HepG2 (cell line): Measurements from ENCODE around the gene PLXND1. TPM values are rescaled to one million over a fixed set of nuclear protein-coding genes. Genes with fewer than 3 reads are reported as not detected.

Experiments
- ATAC-seq: fragments of 200-7000 bp; cut with Tn5 transposase; 3 replicates; pipeline ENCODE4 v1.9.1; 2020; ENCODE audit warnings: mild to moderate bottlenecking, moderate library complexity
- BruUV-seq: library from RNA; stranded (reverse); fragments of 400-500 nt; replicated peaks from 2 replicates; lab custom pipeline; 2021; lab: Mats Ljungman, UMichigan
- CTCF ChIA-PET: fragments of 300-600 bp; formaldehyde crosslinking; extraction: SDS; loops from one replicate; lab custom pipeline; 2021; ENCODE audit warnings: low total read pairs, inconsistent platforms, low intra/inter-chr PET ratio; lab: Yijun Ruan, JAX
- POLR2A ChIA-PET: fragments of 350-600 bp; sonication (Branson Sonifier 250); formaldehyde crosslinking; loops from one replicate; lab custom pipeline; 2020; ENCODE audit warnings: antibody characterized with exemption, inconsistent platforms; lab: Yijun Ruan, JAX
- DNase-seq: peaks from one replicate; pipeline ENCODE4 v3.0.0-alpha.2; 2015; ENCODE audit warnings: low spot score
- FAIRE-seq: peaks from 3 replicates; lab custom pipeline; 2011; peaks lifted over from hg19 to GRCh38; lab: Jason Lieb, UNC
- H2AFZ ChIP-seq: one replicate; pipeline ENCODE4 v1.6.1; 2011; ENCODE audit warnings: low read length, inconsistent platforms
- H3K27ac ChIP-seq: fragments of 300-600 bp; 3 replicates; pipeline ENCODE4 v1.8.0; 2011; ENCODE audit warnings: mixed run types, mild to moderate bottlenecking, mixed read lengths, low read length, inconsistent platforms; ENCODE audit not compliant: insufficient read depth; ENCODE audit errors: extremely low read length
- H3K27me3 ChIP-seq, 2 experiments: fragments of 200-600 bp in 1 of 2; 2 replicates in 1 of 2; 3 replicates in 1 of 2; pipeline versions ENCODE4 v1.6.0 to v1.8.0; 2011; ENCODE audit warnings: low read length in 2 of 2, mild to moderate bottlenecking in 2 of 2, moderate library complexity in 2 of 2, inconsistent platforms in 1 of 2; ENCODE audit not compliant: insufficient read depth in 2 of 2, control insufficient read depth in 1 of 2
- H3K36me3 ChIP-seq, 2 experiments: fragments of 200-600 bp in 1 of 2; replicated peaks in 1 of 2; 2 replicates in 1 of 2; 3 replicates in 1 of 2; pipeline versions ENCODE4 v1.5.1 to v1.8.0; 2011; ENCODE audit warnings: low read length in 2 of 2, inconsistent platforms in 1 of 2; ENCODE audit not compliant: insufficient read depth in 2 of 2, control insufficient read depth in 1 of 2
- H3K4me1 ChIP-seq: 2 replicates; pipeline ENCODE4 v1.5.1; 2012; ENCODE audit warnings: low read length, inconsistent platforms; ENCODE audit not compliant: insufficient read depth
- H3K4me2 ChIP-seq: 2 replicates; pipeline ENCODE4 v1.6.0; 2011; ENCODE audit warnings: low read depth, low read length, inconsistent platforms
- H3K4me3 ChIP-seq, 3 experiments: fragments of 200-600 bp in 1 of 3; sonication (generic), shearing (Covaris generic) in 1 of 3; replicated peaks in 1 of 3; 2 replicates each; pipeline ENCODE4 v1.5.1; 2011 to 2016; ENCODE audit warnings: low read length in 3 of 3, inconsistent platforms in 2 of 3, low read depth in 2 of 3, mild to moderate bottlenecking in 2 of 3, control low read depth in 1 of 3, mixed read lengths in 1 of 3; ENCODE audit not compliant: insufficient read depth in 1 of 3
- H3K79me2 ChIP-seq: one replicate; pipeline ENCODE4 v1.6.1; 2011; ENCODE audit warnings: low read length, inconsistent platforms; ENCODE audit not compliant: insufficient read depth
- H3K9ac ChIP-seq: 2 replicates; pipeline ENCODE4 v1.6.0; 2011; ENCODE audit warnings: mild to moderate bottlenecking, low read depth, low read length, inconsistent platforms; ENCODE audit not compliant: insufficient read depth
- H3K9me3 ChIP-seq: 2 replicates; pipeline ENCODE4 v1.5.1; 2012; ENCODE audit warnings: mild to moderate bottlenecking, low read length
- H4K20me1 ChIP-seq: 2 replicates; pipeline ENCODE4 v1.6.0; 2011; ENCODE audit warnings: inconsistent platforms, mild to moderate bottlenecking, low read length, moderate library complexity; ENCODE audit not compliant: insufficient read depth
- YY1 ChIP-seq: IDR thresholded peaks from 2 replicates; pipeline ENCODE4 v1.6.1; 2011; ENCODE audit warnings: low read length, low read depth, moderate library complexity, mild to moderate bottlenecking; ENCODE audit not compliant: insufficient read depth, insufficient replicate concordance
- ZC3H4 ChIP-seq: sonication (generic); formaldehyde crosslinking; IDR thresholded peaks from 2 replicates; pipeline ENCODE4 v1.4.0; 2020; ENCODE audit warnings: missing genetic modification reagents, borderline replicate concordance
- ZNF687 ChIP-seq: sonication (generic); formaldehyde crosslinking; IDR thresholded peaks from 2 replicates; pipeline ENCODE4 v1.5.1; 2020; ENCODE audit warnings: mild to moderate bottlenecking, missing genetic modification reagents, moderate library complexity
- WGBS: methylation state at CpG from one replicate; pipeline ENCODE4 v1.1.6; 2017; ENCODE audit warnings: low lambda C conversion rate; 5-methylcytosine and 5-hydroxymethylcytosine counted together
- in situ Hi-C: cut with HindIII; loops from 2 replicates; pipeline ENCODE4 v1.10.0; 2017; ENCODE audit warnings: low pct_unique_long_range_greater_than_20kb; ENCODE audit not compliant: extremely low pct_ligation_motif_present
- intact Hi-C: fragments of 100-400 bp; cut with micrococcal nuclease; formaldehyde crosslinking; loops from one replicate; pipeline ENCODE4 v1.10.0; 2022; ENCODE audit not compliant: unreplicated experiment
- polyA plus RNA-seq, 8 experiments: library from polyadenylated mRNA; depleted of rRNA in 3 of 8; stranded (reverse) in 7 of 8; unstranded in 1 of 8; fragments of >200 nt; fragmentation: Illumina TruSeq in 4 of 8; extraction: Trizol in 4 of 8; gene quantifications; 2 replicates each; pipeline versions ENCODE4 v1.2.1 to v1.2.3, GENCODE V29; 2011 to 2016; ENCODE audit warnings: low read depth in 4 of 8, missing spikeins in 1 of 8, mixed read lengths in 1 of 8; ENCODE audit not compliant: insufficient read depth in 1 of 8
- total RNA-seq, 5 experiments: library from RNA; depleted of rRNA; stranded (reverse); fragments of >200 nt; fragmentation: Illumina TruSeq; extraction: Trizol; gene quantifications; 2 replicates each; pipeline ENCODE4 v1.2.3, GENCODE V29; 2016; ENCODE audit warnings: low read depth in 1 of 5

The PLXND1 gene
- total and polyA plus RNA-seq, 2 of the 13 experiments (the other 11 are each of a cell fraction or from before 2014, with no cell fraction given), result 15.9 to 42.0 TPM

GRCh38 chr3:129548104-129548965 is 58.1 kb downstream of the PLXND1 start:
- no peaks in the 10 kb centered on the region for H4K20me1 ChIP-seq
- DNase-seq (peak; percentile 12), ATAC-seq (peak; percentile 4; the same call in 2 of the 3 replicates), FAIRE-seq (no peak)
- H3K27ac ChIP-seq, result no peak overlapping the region
- H3K9me3 ChIP-seq, result no peaks in the 10 kb centered on the region
- TF ChIP-seq ZNF687 (CRISPR knock-in tag) (0 out of 2 replicates have a peak, but pooled peaks have one; percentile 18), YY1 (peak; percentile 19), ZC3H4 (no peak)
- no peaks in the 10 kb centered on the region for H3K79me2 ChIP-seq
- 48% methylated on average over 17 of the region's 19 CpGs for WGBS
- BruUV-seq, result no TSS peak
- ChIA-PET CTCF (no interaction called here), POLR2A (interaction anchor here (1.4 kb wide), 1 partner anchor 14 kb away, joined by 6 read pairs; no protein-coding TSS in a partner anchor)
- in situ Hi-C loops (no loop called here), intact Hi-C loops (no loop called here)
- H3K27me3 ChIP-seq, result 0 out of 5 replicates have a peak, but pooled peaks cover 0 to 4% of the 10 kb centered on the region in 2 experiments
- H3K36me3 ChIP-seq, result no peaks in the 10 kb centered on the region
- H3K4me3 ChIP-seq, result no peak overlapping the region; a peak in 1 of 6 replicates
- H2AFZ ChIP-seq, result no peak overlapping the region
- peaks cover 52% of the 10 kb centered on the region for H3K4me1 ChIP-seq
- H3K9ac ChIP-seq, result no peak overlapping the region
- H3K4me2 ChIP-seq, result peak overlapping the region; percentile 35; the same call in 1 of the 2 replicates
